ENCODE data around the gene ZNF302. TPM values are rescaled to one million over a fixed set of nuclear protein-coding genes. Genes with fewer than 3 reads are reported as not detected.
A peak's percentile ranks its signal among the peaks of the same experiment; 100 is the strongest.

Gene ZNF302
- total RNA-seq, 2 experiments from 2014 or later = 13.1 to 13.6 TPM

GRCh38 chr19:34711890-34712289 is 34.4 kb downstream of the ZNF302 start:
- intact Hi-C loops (cut with micrococcal nuclease) = loop anchor here (1.0 kb wide), 3 partner anchors 73 to 211 kb away; no protein-coding TSS in a partner anchor
- no peaks in the 10 kb centered on the region for H3K4me1 Mint-ChIP-seq (ENCODE audit: low read depth)
- CTCF ChIA-PET = interaction anchor here (0.6 to 5.1 kb wide), 5 partner anchors 14 to 380 kb away, joined by 3 to 67 read pairs (median 4); no protein-coding TSS in a partner anchor
- peaks cover 19% of the 10 kb centered on the region for H3K9me3 Mint-ChIP-seq
- peaks cover 8% of the 10 kb centered on the region for H3K36me3 Mint-ChIP-seq (ENCODE audit: low read depth)
- H3K27me3 Mint-ChIP-seq (ENCODE audit: low read depth) = peaks cover 9% of the 10 kb centered on the region
- H3K27ac Mint-ChIP-seq = no peak overlapping the region
- H3K4me3 Mint-ChIP-seq = no peak overlapping the region
- no peak for DNase-seq

GRCh38 chr19:34712395-34713261 is 35.1 kb downstream of the ZNF302 start:
- CTCF ChIA-PET = interaction anchor here (0.6 to 5.1 kb wide), 14 partner anchors 14 to 464 kb away, joined by 3 to 67 read pairs (median 3); no protein-coding TSS in a partner anchor

GRCh38 chr19:34713262-34713637 is 35.8 kb downstream of the ZNF302 start:
- intact Hi-C loops (cut with micrococcal nuclease) = no loop called here
- no peaks in the 10 kb centered on the region for H3K4me1 Mint-ChIP-seq (ENCODE audit: low read depth)
- peaks cover 12% of the 10 kb centered on the region for H3K27me3 Mint-ChIP-seq (ENCODE audit: low read depth)
- H3K9me3 Mint-ChIP-seq = peaks cover 14% of the 10 kb centered on the region
- peaks cover 8% of the 10 kb centered on the region for H3K36me3 Mint-ChIP-seq (ENCODE audit: low read depth)
- DNase-seq = no peak
- H3K27ac Mint-ChIP-seq = no peak overlapping the region
- CTCF ChIA-PET = interaction anchor here (0.7 to 5.1 kb wide), 8 partner anchors 25 to 216 kb away, joined by 3 to 67 read pairs (median 3); no protein-coding TSS in a partner anchor
- H3K4me3 Mint-ChIP-seq = no peak overlapping the region

More at GRCh38 chr19:34712395-34713261, 35.1 kb downstream of the ZNF302 start:
- Mint-ChIP-seq H3K36me3 (ENCODE audit: low read depth) (peaks cover 8% of the 10 kb centered on the region), H3K27ac (no peak overlapping the region), H3K4me1 (ENCODE audit: low read depth) (no peaks in the 10 kb centered on the region), H3K27me3 (ENCODE audit: low read depth) (peaks cover 11% of the 10 kb centered on the region), H3K9me3 (peaks cover 14% of the 10 kb centered on the region), H3K4me3 (no peak overlapping the region)
- intact Hi-C loops (cut with micrococcal nuclease) = loop anchor here (1.0 kb wide), 3 partner anchors 73 to 211 kb away; no protein-coding TSS in a partner anchor
- peak; percentile 74 for DNase-seq

GRCh38 chr19:34715357-34715756 is 37.9 kb downstream of the ZNF302 start:
- intact Hi-C loops (cut with micrococcal nuclease) = no loop called here
- no peaks in the 10 kb centered on the region for H3K4me1 Mint-ChIP-seq (ENCODE audit: low read depth)
- H3K4me3 Mint-ChIP-seq = no peak overlapping the region
- peaks cover 14% of the 10 kb centered on the region for H3K9me3 Mint-ChIP-seq
- no peak for DNase-seq
- CTCF ChIA-PET = interaction anchor here (1.1 kb wide), 1 partner anchor 75 kb away, joined by 3 read pairs; no protein-coding TSS in a partner anchor
- no peak overlapping the region for H3K27ac Mint-ChIP-seq
- peaks cover 8% of the 10 kb centered on the region for H3K36me3 Mint-ChIP-seq (ENCODE audit: low read depth)
- H3K27me3 Mint-ChIP-seq (ENCODE audit: low read depth) = peaks cover 12% of the 10 kb centered on the region

- no peaks in the 10 kb centered on the region for H3K36me3 Mint-ChIP-seq (ENCODE audit: low read depth)
- DNase-seq = no peak
- H3K4me3 Mint-ChIP-seq = no peak overlapping the region
- H3K9me3 Mint-ChIP-seq = no peaks in the 10 kb centered on the region
- H3K27me3 Mint-ChIP-seq (ENCODE audit: low read depth) = peaks cover 11% of the 10 kb centered on the region
- H3K27ac Mint-ChIP-seq = no peak overlapping the region
- CTCF ChIA-PET = no interaction called here
- intact Hi-C loops (cut with micrococcal nuclease) = no loop called here
- H3K4me1 Mint-ChIP-seq (ENCODE audit: low read depth) = no peaks in the 10 kb centered on the region
Observed at GRCh38 chr19:34722353-34722752, 44.9 kb downstream of the ZNF302 start.

GRCh38 chr19:34725400-34725799 is 47.9 kb downstream of the ZNF302 start:
- intact Hi-C loops (cut with micrococcal nuclease) = no loop called here
- Mint-ChIP-seq H3K9me3 (no peaks in the 10 kb centered on the region), H3K27ac (no peak overlapping the region), H3K27me3 (ENCODE audit: low read depth) (peaks cover 8% of the 10 kb centered on the region), H3K4me1 (ENCODE audit: low read depth) (no peaks in the 10 kb centered on the region), H3K36me3 (ENCODE audit: low read depth) (no peaks in the 10 kb centered on the region), H3K4me3 (no peak overlapping the region)
- DNase-seq = no peak
- CTCF ChIA-PET = no interaction called here

GRCh38 chr19:34731019-34731829 is 53.7 kb downstream of the ZNF302 start:
- H3K36me3 Mint-ChIP-seq (ENCODE audit: low read depth) = peaks cover 8% of the 10 kb centered on the region
- peaks cover 2% of the 10 kb centered on the region for H3K27me3 Mint-ChIP-seq (ENCODE audit: low read depth)
- H3K4me1 Mint-ChIP-seq (ENCODE audit: low read depth) = peaks cover 23% of the 10 kb centered on the region
- H3K27ac Mint-ChIP-seq = no peak overlapping the region
- intact Hi-C loops (cut with micrococcal nuclease) = loop anchor here (5.0 kb wide), 1 partner anchor 196 kb away; the partner anchor contains the start of gene ZNF30
- no peak for DNase-seq
- CTCF ChIA-PET = no interaction called here
- H3K9me3 Mint-ChIP-seq = peaks cover 5% of the 10 kb centered on the region
- no peak overlapping the region for H3K4me3 Mint-ChIP-seq

- no peak overlapping the region for H3K4me3 Mint-ChIP-seq
- H3K36me3 Mint-ChIP-seq (ENCODE audit: low read depth) = peaks cover 13% of the 10 kb centered on the region
- peaks cover 5% of the 10 kb centered on the region for H3K9me3 Mint-ChIP-seq
- intact Hi-C loops (cut with micrococcal nuclease) = loop anchor here (5.0 kb wide), 1 partner anchor 195 kb away; the partner anchor contains the start of gene ZNF30
- peaks cover 23% of the 10 kb centered on the region for H3K4me1 Mint-ChIP-seq (ENCODE audit: low read depth)
- no peak overlapping the region for H3K27ac Mint-ChIP-seq
- no peaks in the 10 kb centered on the region for H3K27me3 Mint-ChIP-seq (ENCODE audit: low read depth)
- CTCF ChIA-PET = interaction anchor here (1.5 kb wide), 1 partner anchor 92 kb away, joined by 4 read pairs; no protein-coding TSS in a partner anchor
- no peak for DNase-seq
Observed at GRCh38 chr19:34731964-34732363, 54.5 kb downstream of the ZNF302 start.

- Mint-ChIP-seq H3K27me3 (ENCODE audit: low read depth) (no peaks in the 10 kb centered on the region), H3K4me3 (peak overlapping the region; percentile 65), H3K36me3 (ENCODE audit: low read depth) (peaks cover 17% of the 10 kb centered on the region), H3K4me1 (ENCODE audit: low read depth) (peaks cover 23% of the 10 kb centered on the region), H3K9me3 (peaks cover 5% of the 10 kb centered on the region), H3K27ac (no peak overlapping the region)
- CTCF ChIA-PET = interaction anchor here (0.5 to 1.5 kb wide), 2 partner anchors 80 to 93 kb away, joined by 3 to 4 read pairs; no protein-coding TSS in a partner anchor
- no peak for DNase-seq
- intact Hi-C loops (cut with micrococcal nuclease) = loop anchor here (1.0 to 5.0 kb wide), 3 partner anchors 41 to 195 kb away; partner anchors contain the start of genes SCGB2B2, ZNF30, ZNF302 and ZNF599
Observed at GRCh38 chr19:34732612-34733211, 55.2 kb downstream of the ZNF302 start.

- CTCF ChIA-PET = interaction anchor here (0.5 to 1.5 kb wide), 2 partner anchors 79 to 94 kb away, joined by 3 to 4 read pairs; no protein-coding TSS in a partner anchor
- Mint-ChIP-seq H3K27me3 (ENCODE audit: low read depth) (no peaks in the 10 kb centered on the region), H3K27ac (peak overlapping the region; percentile 98), H3K4me3 (peak overlapping the region; percentile 89), H3K9me3 (peaks cover 8% of the 10 kb centered on the region), H3K36me3 (ENCODE audit: low read depth) (peaks cover 20% of the 10 kb centered on the region), H3K4me1 (ENCODE audit: low read depth) (peaks cover 23% of the 10 kb centered on the region)
- intact Hi-C loops (cut with micrococcal nuclease) = loop anchor here (1.0 to 5.0 kb wide), 3 partner anchors 40 to 194 kb away; partner anchors contain the start of genes SCGB2B2, ZNF30, ZNF302 and ZNF599
- DNase-seq = no peak
Observed at GRCh38 chr19:34733266-34733745, 55.8 kb downstream of the ZNF302 start.

- no peaks in the 10 kb centered on the region for H3K27me3 Mint-ChIP-seq (ENCODE audit: low read depth)
- intact Hi-C loops (cut with micrococcal nuclease) = loop anchor here (1.0 to 5.0 kb wide), 4 partner anchors 39 to 193 kb away; partner anchors contain the start of genes SCGB2B2, ZNF30, ZNF302 and ZNF599
- peak within 1 kb of the TSS; percentile 98 for H3K27ac Mint-ChIP-seq
- H3K4me3 Mint-ChIP-seq = peak within 1 kb of the TSS; percentile 89
- H3K36me3 Mint-ChIP-seq (ENCODE audit: low read depth) = peaks cover 25% of the 10 kb centered on the region
- H3K9me3 Mint-ChIP-seq = peaks cover 8% of the 10 kb centered on the region
- DNase-seq = peak; percentile 89
- CTCF ChIA-PET = no interaction called here
- H3K4me1 Mint-ChIP-seq (ENCODE audit: low read depth) = peaks cover 23% of the 10 kb centered on the region
Observed at GRCh38 chr19:34733746-34734536, 56.5 kb downstream of the ZNF302 start, which contains the start of gene ZNF181. Gene ZNF181, plus strand, starts transcription at chr19:34734243. Its CDS starts 795 bp downstream, at chr19:34735038.

Data from activated naive CD4-positive, alpha-beta T cell treated with anti-CD3 and anti-CD28 coated beads for 36 hours (primary cell).